ENCODE data around the gene KLHDC9. TPM values are rescaled to one million over a fixed set of nuclear protein-coding genes. Genes with fewer than 3 reads are reported as not detected.
A peak's percentile ranks its signal among the peaks of the same experiment; 100 is the strongest.

KLHDC9 gene
- total and polyA plus RNA-seq, 2 of the 8 experiments (the other 6 are each of a cell fraction or from before 2014, with no cell fraction given), result 6.5 to 15.6 TPM

DNA sequence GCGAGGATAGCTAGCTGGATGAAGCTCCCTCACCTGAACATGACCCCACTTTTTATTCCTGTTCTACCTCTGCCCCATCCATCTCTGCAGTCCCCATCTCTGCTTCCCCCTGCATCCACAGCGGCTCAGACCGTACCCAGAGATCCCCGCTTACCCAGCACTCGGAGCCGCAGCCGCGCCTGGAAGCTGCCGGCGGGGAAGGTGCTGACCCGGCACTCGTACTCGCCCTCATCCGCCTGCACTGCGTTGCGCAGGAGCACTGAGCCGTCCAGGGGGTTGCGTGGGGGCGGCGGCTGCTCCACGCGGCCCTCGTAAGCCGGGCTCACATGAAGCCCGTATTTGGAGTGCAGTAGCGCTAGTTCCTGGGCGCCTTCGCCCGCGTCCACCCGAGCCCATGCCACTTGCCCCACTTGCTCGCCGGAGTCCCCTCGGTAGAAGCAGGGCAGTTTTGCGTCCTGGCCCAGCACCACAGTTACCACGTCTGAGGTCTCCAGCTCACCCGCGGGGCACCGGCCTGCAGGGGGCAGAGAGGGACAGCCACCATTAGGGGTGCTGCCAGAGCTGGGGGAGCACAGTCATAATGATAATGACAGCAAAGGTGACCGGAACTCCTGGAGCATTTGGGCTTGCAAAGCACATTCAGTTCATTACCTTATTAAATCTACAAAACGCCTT lies 18.6 kb upstream of the KLHDC9 start:
- no peak overlapping the region for H3K9ac ChIP-seq (replicated peaks in 1 of 4; ENCODE audit: extremely low read depth in 1 of 4, low read depth in 3 of 4, low read length in 3 of 4)
- H2BK120ac ChIP-seq (replicated peaks; ENCODE audit: low read depth, low read length), result no peak overlapping the region
- DNase-seq (ENCODE audit: low read depth in 1 of 2, low spot score in 2 of 2) (no peak), FAIRE-seq (no peak)
- H3K27ac ChIP-seq (ENCODE audit: low read depth, low read length), result no peak overlapping the region
- H3K27me3 ChIP-seq (replicated peaks in 1 of 4; ENCODE audit: control insufficient read depth in 3 of 4, extremely low read depth in 1 of 4, insufficient read depth in 3 of 4, low read length in 3 of 4), result no peaks in the 10 kb centered on the region
- H4K20me1 ChIP-seq (replicated peaks in 1 of 2; ENCODE audit: control insufficient read depth in 1 of 2, insufficient read depth in 2 of 2, low read length in 2 of 2), result no peaks in the 10 kb centered on the region
- H2AK5ac ChIP-seq (ENCODE audit: low read depth, low read length), result no peak overlapping the region
- no peaks in the 10 kb centered on the region for H3K36me3 ChIP-seq (ENCODE audit: control insufficient read depth in 2 of 4, insufficient read depth in 4 of 4, low read length in 3 of 4)
- H2BK5ac ChIP-seq (ENCODE audit: low read depth, low read length), result no peak overlapping the region; the same call in 1 of the 2 replicates
- H3K23me2 ChIP-seq (ENCODE audit: low read depth, low read length), result no peaks in the 10 kb centered on the region
- no peak overlapping the region for H3K18ac ChIP-seq (ENCODE audit: extremely low read depth, low read length)
- ChIA-PET CTCF (ENCODE audit: partially characterized antibody) (interaction anchor here (0.6 to 17.8 kb wide), 7 partner anchors 7 to 136 kb away, joined by 3 to 282 read pairs (median 4); partner anchors contain the start of genes ARHGAP30 and KLHDC9), POLR2A (ENCODE audit: partially characterized antibody) (interaction anchor here (1.4 kb wide), 1 partner anchor 38 kb away, joined by 3 read pairs; no protein-coding TSS in a partner anchor)
- no peak overlapping the region for H3K4me3 ChIP-seq (ENCODE audit: extremely low read depth in 1 of 4, insufficient read depth in 2 of 4, low read depth in 3 of 4, low read length in 4 of 4)
- no peaks in the 10 kb centered on the region for H3K9me3 ChIP-seq (ENCODE audit: insufficient read depth in 2 of 2, low read depth in 1 of 2, low read length in 1 of 2)
- H3K4me2 ChIP-seq (ENCODE audit: insufficient read depth in 1 of 2, low read depth in 2 of 2, low read length in 2 of 2), result no peak overlapping the region
- no peak overlapping the region for H2BK20ac ChIP-seq (ENCODE audit: low read length)
- TF ChIP-seq, protein P1, sequence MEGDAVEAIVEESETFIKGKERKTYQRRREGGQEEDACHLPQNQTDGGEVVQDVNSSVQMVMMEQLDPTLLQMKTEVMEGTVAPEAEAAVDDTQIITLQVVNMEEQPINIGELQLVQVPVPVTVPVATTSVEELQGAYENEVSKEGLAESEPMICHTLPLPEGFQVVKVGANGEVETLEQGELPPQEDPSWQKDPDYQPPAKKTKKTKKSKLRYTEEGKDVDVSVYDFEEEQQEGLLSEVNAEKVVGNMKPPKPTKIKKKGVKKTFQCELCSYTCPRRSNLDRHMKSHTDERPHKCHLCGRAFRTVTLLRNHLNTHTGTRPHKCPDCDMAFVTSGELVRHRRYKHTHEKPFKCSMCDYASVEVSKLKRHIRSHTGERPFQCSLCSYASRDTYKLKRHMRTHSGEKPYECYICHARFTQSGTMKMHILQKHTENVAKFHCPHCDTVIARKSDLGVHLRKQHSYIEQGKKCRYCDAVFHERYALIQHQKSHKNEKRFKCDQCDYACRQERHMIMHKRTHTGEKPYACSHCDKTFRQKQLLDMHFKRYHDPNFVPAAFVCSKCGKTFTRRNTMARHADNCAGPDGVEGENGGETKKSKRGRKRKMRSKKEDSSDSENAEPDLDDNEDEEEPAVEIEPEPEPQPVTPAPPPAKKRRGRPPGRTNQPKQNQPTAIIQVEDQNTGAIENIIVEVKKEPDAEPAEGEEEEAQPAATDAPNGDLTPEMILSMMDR (IDR thresholded peaks at IDR 0.05; ENCODE audit: control extremely low read depth in 1 of 3, insufficient read depth in 1 of 3, low read depth in 1 of 3, low read length in 3 of 3), result peak in 2 of 3 experiments; percentile 23 to 33; a peak in 2 of 4 replicates
- TF ChIP-seq RAD21 (IDR thresholded peaks at IDR 0.05 in 1 of 2, conservative IDR thresholded peaks at IDR 0.05 in 1 of 2; ENCODE audit: low read depth in 2 of 2, low read length in 2 of 2) (no peak), RXRA (IDR thresholded peaks at IDR 0.05; ENCODE audit: insufficient read depth, low read depth, low read length) (no peak), YY1 (IDR thresholded peaks at IDR 0.05; ENCODE audit: low read depth, low read length) (no peak)
- no peak overlapping the region for H4K5ac ChIP-seq (ENCODE audit: insufficient read length, low read depth, low read length)
- WGBS, 2 experiments (ENCODE audit: extremely low coverage in 1 of 2, insufficient coverage in 1 of 2, insufficient read length in 1 of 2, insufficient replicate concordance in 2 of 2, low coverage in 1 of 2, low lambda C conversion rate in 2 of 2, missing lambda C conversion rate in 1 of 2), result 91% methylated on average over 40 of the region's 41 CpGs; no CpG with 5 or more reads in 1 of the 2 experiments
- no peak overlapping the region for H3K23ac ChIP-seq (ENCODE audit: insufficient read length)
- no peaks in the 10 kb centered on the region for H3K79me2 ChIP-seq (ENCODE audit: control insufficient read depth in 1 of 2, insufficient read depth in 2 of 2, low read length in 2 of 2)
- no peak overlapping the region for H4K91ac ChIP-seq (replicated peaks; ENCODE audit: insufficient read length, low read length)
- H3K4me1 ChIP-seq (replicated peaks in 1 of 4; ENCODE audit: control insufficient read depth in 3 of 4, insufficient read depth in 4 of 4, low read length in 3 of 4), result peaks cover 0 to 3% (median 0%) of the 10 kb centered on the region in 4 experiments; a peak in 3 of 7 replicates
- H4K8ac ChIP-seq (ENCODE audit: extremely low read depth, insufficient read depth, low read length), result peak overlapping the region; percentile 88; the same call in 1 of the 2 replicates
- peak overlapping the region; percentile 14 for H3K4ac ChIP-seq (replicated peaks; ENCODE audit: insufficient read length, low read depth, low read length)
- no peak overlapping the region for H3K56ac ChIP-seq (replicated peaks; ENCODE audit: insufficient read length, low read depth, low read length)
- no peak overlapping the region for H2AFZ ChIP-seq (ENCODE audit: low read length)
- no peak overlapping the region for H3K14ac ChIP-seq (ENCODE audit: insufficient read length)
- 0 out of 2 replicates have a peak overlapping the region, but pooled peaks have one; percentile 47 for H2BK15ac ChIP-seq (ENCODE audit: low read length)
- no peak overlapping the region for H2BK12ac ChIP-seq (ENCODE audit: low read depth, low read length)
- H3K79me1 ChIP-seq (ENCODE audit: low read depth, low read length), result no peaks in the 10 kb centered on the region
